GM18511 (cell line): ENCODE data around the gene RALGDS.

ENCODE experiments used
- ATAC-seq: cut with Tn5 transposase; IDR thresholded peaks from one replicate; pipeline ENCODE4 v1.9.1; 2021; ENCODE audit warnings: mild to moderate bottlenecking, moderate library complexity; ENCODE audit not compliant: unreplicated experiment

The RALGDS gene

DNA sequence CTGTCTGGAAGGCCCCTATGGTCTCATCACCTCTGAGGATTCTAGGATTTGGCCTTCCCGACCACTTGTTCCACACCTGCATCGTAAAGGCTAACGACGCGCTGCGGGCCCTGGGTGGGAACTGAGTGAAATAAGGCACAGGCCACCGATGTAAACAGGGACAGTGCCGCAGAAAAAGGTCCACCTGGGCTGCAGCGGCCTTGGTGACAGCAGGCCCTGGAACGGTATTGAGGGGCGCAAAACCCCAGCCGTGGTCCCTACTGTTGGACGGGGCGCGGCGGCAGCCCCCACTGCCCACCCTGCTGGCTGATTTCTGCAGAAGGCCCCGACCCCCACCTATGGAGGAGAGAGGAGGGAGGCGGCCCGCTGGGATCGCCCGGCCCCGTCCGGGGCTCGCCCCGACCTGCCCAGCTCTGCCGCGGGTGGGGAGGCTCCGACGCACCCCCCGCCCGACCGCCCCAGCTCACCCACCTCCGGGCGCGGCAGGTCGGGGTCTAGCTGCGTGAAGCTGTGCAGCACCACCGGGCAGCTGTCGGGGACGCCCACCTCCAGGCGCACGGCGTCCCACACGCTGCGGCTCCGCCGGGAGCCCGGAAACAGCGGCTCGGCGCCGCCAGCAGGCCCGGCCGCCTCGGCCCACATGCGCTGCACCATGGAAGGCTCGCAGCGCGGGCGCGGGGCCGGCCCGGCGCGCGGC lies 391 bp downstream of the RALGDS start:
- ATAC-seq: peak; percentile 6

DNA sequence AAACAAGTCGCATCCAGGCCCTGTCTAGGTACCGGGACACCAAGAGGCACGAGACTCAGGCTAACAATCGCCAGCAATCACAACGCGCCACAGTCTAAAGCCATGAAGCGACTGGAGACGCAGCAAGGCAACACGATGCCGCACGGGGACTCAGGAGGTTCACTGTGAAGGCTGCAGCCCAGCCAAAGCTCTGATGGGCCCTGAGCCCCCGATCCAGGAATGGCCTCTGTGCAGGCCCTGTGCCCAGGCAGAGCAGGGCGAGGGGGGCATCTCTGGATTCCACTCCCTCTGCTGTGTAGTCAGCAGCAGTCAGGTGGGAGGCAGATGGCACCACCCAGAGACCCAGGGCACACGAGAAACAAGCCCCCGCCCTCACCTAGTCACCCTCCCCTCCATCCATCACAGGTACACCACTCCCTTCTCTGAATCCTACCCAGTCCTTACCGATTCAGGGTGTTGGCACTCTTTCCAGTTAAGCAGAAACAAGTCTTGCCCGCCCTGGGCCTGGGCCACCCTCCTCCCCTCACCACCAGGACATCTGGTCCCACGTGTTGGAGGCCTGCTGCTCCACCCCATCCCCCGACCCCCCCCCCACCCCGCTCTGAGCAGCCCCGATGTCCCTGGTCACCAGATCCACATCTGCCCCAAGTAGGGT lies 1.1 kb downstream of the RALGDS start:
- no peak for ATAC-seq

DNA sequence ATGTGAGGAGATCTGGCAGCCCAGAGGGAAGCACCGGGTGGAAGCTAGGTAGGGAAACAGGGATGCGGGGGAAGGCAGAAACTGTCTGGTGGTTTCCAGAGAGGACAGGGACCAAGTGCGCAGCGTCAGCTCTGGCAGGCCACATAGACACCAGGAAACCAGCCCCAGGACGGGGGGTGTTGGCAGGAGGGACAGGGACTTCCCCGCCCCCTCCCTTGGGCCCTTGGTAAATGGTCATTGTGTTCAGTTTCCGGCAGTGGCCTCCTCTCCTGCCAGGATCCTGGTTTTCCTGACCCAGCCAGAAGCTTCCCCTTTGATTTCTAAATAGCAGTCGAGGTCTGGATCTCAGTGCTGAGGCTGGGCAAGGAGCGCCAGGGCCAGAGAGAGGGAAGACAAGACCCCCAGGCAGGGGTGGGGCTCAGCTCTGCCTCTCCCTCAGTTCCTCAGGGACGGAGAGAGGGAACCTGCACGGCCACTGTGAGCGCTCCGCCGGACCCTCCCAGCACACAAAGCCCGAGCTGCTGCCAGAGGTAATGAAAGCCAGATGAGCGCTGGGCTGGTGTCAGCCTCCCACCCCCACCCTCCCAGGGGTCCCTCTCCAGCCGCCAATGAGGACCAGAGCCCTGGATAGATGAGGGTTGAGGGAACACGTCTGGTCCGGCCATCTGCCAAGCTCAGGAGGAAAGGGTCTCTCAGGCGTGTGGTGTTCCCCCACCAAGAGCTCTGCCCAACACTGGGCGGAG lies 1.8 kb downstream of the RALGDS start:
- ATAC-seq: no peak

DNA sequence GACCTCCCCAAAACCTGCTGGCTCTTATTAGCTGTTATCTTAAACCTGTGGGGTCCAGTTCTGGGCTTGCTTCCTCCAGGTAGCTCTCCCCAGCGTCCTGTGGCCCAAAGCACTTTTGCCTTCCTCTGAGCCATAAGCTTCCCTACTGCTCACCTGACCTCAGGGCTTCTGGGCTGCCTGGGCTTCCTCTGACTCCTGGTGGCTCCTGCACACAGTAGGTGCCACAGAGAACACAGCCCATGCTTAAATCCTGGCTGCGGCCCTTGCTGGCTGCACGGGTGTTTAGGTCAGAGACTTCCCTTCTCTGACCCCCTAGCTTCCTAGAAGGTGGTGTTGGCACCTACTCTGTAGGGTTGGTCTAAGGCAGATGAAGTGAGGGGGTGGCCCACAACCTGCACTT lies 2.5 kb downstream of the RALGDS start:
- ATAC-seq: no peak

DNA sequence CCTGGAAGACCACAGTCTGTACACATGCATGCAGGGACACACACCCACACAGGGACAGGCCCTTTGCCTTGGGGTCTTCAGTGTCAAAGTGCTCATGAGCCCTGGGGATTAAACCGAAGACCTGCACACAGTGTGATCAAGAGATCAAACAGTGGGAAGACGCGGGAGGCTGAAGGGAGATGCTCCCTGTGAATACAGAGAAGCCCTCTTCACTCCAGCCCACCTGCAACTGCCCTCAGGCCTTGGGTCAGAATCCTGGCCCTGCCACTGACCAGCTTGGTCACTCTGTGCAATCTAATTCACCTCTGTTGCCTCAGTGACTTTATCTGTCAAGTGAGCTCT lies 2.9 kb downstream of the RALGDS start:
- no peak for ATAC-seq

DNA sequence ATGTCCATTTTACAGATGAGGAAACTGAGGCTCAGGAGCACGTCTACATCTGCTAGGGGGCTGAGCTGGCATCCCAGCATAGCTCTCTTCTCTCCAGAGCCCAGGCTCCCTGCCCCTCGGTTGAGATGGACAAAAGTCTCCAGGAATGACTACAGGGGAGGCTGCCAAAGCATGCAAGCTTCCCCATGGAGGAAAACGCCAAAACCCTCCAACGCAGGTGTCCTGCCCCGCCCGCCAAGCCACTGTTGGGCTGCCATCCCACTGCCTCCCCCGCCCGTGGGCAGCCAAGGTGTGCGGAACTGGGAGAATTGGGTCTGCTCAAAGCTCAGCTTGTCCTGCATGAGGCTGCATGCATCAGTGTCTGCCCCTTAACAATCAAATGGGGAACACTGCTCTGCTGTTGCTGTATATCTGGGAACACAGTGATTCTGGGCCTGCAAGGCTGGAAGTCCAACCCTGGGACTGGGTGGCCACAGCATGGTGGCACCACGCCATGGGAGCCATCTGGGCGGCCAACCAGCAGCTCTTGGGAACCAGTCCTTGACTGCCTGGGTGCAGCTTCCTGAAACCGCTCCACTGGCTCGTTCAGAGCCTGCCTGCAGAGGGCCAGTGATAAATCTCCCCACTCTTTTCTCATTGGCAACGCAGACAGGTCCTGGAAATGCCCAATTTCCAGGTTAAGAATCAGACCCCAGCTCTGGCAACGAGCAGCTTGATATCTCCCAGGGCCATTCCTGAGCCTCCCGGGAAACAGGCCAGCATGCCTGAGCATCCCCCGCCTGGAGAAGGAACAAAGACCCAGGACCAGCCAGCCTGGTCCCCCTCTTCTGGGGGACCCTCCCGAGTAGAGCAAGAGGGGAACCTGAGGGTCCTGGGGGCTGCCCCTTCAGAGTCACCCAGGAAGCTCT lies 3.5 kb downstream of the RALGDS start:
- ATAC-seq: no peak

DNA sequence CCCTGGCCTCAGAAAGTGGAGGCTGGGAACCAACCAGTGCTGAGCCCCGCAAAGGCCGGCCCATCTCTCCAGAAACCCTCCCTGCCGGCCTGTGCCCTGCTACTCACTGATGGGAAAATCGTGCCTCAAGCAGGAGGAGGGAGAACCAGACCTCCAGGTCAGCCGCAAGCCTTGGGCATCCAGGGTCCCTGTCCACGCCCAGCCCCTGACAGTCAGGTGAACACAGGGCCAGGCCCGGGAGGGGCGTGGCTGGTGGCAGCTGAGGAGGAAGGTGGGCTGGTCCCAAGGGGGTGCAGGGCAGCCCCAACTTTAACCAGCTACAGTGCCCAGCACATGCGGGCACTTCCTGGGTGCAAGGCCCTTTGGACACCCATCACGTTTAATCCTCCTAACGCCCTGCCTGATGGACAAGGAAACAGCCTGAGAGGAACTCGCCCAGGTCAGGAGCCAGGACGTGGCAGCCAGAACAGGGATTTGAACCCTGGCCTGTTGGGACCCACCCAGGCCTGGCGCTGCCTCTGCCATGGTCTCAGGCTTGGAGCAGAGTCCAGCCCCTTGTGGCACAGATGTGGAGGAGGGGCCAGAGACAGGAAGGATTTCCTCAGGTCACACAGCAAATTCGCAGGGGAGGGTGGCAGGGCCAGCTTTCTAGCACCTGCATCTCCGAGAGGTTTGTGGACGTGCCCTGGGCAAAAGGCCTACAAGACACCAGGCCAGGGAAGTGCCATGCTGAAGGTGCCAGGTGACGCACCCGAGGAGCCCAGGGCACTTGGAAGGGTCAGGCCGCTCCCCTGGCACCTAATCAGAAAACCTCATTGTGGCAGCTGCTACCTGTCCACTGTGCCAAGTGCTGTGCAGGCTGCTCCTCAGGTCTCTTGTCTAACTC lies 4.5 kb downstream of the RALGDS start:
- ATAC-seq: no peak

DNA sequence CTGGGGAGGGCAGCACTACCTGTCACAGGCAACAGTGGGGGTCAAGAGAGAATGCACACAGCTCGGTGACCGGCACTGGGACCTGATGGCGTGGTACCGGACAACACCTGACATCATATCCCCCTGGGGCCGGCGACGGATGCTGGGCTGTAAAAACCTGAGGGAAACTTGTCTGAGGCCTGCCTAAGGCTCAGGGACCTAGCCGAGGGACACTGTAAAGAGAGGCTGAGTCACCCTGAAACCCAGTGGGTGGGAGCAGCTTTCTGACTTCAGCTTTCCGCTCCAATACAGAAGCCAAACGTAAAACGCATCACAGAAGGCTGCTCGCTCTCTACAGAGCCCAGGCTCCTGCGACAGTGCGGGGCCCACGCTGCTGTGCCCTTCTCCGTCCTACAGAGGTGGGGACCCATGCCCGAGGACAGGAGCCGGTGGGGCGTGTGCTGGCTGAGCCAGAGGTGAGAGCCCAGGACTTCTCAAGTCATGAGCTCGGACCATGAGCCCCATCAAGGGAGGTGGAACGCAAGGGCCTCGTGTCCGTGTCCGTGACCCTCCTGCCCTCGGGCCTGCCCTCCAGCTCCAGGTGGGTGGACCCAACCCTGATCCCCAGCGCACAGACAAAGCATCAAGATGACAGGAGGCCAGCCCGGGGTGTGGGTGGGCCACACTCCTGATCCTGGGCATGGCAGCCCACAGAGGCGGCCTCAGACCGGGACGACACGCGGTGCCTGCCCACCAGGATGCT lies 5.3 kb downstream of the RALGDS start:
- ATAC-seq: peak; percentile 83

DNA sequence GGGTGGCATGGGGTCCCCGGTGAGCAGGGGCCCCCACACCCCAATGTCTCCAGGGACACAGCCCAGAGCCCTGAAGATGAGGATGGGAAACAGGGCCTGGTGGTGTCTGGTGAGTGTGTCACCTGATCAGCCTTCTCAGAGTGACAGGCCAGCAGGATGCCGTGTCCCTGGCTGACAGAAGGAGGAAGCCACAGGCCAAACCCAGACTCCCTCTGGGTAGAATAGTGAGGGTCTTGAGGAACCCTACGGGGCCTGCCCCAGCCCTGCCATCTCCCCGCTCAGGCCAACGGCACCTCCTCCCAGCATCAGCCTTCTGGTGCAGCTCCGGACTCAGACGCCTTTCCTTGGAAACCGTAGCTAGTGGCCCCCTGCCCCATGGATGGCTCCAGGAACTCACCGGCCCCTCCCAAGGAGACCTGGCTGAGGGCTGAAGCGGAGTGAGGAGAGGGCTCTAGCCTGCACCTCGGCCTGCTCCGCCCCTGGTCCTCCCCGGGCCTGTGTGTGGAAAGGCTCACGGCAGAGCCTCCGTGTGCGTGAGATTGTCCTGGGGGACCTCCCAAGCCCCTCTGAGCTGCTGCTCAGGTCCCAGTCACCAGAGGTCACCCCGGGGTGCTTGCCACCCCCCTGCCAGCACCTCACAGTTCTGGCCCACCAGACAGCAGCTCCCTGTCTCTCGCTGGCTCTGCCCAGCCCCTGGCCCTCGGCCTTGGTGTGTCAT lies 6.0 kb downstream of the RALGDS start:
- ATAC-seq: peak; percentile 2

DNA sequence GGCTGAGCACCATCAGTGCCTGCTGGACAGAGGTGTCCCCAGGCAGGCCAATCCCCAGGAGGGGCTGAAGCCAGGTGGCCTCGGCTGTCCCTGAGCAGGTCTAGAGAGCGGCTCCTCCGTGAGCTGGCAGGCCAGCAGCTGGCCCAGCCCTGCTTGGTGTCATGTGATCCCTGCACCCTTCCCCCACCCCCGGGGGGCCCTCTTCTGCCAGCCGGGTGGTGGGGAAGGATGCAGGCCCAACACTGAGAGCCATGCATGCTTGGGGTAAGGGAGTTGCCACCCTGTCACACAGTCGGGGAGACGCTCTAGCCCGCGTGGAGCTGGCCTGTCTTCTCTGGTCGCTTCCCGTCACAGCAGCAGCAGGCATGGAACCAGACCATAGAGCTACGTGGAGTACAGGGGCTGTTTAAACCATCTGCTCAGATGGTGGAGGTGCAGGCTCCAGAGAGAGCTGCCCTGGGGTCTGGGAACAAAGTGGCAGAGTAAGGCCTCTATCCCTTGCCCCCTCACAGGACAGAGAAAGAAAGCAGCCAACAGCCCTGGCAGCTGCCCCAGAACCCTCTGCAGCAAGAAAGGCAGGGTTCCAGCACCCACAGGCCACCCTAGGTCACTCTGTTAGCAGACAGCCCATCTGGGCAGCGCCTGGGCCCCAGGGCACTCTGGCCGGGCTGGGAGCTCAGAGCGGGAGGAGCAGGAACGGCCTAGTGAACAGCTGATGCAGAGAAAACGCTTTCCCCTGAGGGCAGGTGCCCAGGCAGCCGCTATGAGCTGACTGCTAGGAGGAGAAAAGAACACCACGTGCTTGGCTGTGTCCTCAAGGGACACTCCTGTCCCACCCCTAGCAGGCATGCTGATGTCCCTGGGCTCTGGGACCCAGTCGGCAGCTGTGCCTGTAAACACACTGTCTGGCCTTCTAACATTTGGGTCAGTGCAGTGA lies 6.8 kb downstream of the RALGDS start:
- ATAC-seq: no peak

DNA sequence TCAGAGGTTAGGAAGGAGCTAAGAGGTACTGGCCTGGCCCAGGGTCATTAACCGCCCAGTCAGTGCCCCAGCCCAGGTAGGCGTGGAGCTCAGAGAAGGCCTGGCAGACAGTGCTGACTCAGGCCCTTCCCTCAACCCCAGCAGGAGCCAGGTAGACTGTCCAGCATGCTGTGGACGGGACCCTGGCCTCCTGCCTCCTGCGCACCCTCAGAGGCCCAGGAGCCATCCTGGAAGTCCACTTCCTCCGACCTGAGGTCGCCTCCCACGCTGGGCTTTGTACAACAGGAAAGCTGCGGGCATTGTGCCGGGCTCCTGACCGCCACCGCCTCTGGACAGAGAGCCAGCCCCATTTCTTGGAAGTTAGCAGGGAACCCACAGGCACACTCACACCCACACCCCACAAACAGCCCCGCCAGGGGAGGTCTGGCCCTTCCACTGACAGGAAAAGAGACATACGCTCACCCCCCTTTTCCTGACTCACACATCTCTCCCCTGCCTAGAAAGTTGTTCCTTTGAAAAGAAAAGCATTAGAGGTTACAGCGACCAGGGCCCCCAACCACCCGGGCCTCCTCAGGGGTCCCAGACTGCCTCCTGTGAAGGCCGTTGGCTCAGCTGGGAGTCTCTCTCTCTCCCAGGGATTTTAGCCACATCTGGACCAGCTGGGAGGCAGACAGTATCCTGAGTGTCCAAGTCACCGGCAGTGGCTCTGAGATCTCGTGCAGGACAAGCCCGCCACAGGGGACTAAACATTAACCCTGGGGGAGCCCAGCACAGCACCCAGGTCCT lies 7.7 kb downstream of the RALGDS start:
- ATAC-seq: no peak

DNA sequence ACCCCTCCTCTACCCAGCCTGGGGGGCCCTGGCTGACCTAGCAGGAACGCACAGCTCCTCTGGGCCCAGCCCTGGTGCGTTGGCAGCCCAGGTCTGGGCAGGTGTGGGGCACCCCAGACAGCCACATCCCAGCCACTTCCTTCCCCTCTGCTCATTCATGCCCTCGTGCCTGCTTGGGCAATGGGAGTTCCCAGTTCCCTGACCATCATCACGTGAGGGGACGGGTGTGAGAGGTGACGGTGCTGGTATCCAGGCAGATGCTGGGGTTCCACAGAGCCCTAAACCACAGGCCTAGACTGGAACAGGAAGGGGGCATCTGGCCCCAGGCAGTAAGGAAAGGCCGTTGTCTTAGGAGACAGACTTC lies 8.4 kb downstream of the RALGDS start:
- no peak for ATAC-seq

DNA sequence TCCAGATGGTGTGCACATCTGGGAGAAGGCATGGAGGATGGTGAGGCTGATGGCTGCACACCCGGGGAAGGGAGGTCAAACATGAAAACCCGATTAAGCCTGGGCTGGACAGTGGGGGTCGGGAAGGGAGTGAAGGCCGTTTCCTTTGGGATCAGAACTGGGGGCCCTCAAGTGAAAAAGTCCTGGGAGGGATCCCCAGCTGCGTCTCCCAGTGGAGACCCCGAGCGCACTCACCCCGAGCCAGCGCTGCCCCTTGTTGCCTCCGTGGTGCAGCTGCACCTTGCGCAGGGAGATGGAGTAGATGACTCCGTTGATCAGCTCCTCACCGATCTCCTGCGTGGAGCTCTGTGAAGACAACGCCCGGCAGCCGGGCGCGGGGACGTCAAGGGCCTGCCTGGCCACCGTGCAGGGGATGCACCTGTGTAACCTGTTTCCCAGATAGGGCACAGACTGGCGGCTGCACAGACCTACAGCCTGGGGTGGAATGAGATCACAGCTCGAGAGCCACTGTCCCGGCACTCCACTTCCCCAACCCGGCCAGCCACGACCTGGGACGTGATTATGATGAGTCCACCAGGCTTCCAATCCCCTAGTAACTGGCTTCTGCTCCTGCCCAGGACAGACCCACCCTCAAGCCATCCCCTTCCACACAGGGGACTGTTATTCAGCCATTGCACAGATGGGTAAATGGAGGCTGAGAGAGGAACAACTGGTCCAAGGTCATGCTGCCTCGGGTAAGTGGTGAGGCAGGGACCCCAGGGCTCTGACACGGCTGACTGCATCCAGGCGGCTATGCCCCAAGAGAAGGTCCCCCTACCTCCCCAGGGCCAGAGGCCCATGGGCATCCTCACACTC lies 9.0 kb downstream of the RALGDS start:
- no peak for ATAC-seq

DNA sequence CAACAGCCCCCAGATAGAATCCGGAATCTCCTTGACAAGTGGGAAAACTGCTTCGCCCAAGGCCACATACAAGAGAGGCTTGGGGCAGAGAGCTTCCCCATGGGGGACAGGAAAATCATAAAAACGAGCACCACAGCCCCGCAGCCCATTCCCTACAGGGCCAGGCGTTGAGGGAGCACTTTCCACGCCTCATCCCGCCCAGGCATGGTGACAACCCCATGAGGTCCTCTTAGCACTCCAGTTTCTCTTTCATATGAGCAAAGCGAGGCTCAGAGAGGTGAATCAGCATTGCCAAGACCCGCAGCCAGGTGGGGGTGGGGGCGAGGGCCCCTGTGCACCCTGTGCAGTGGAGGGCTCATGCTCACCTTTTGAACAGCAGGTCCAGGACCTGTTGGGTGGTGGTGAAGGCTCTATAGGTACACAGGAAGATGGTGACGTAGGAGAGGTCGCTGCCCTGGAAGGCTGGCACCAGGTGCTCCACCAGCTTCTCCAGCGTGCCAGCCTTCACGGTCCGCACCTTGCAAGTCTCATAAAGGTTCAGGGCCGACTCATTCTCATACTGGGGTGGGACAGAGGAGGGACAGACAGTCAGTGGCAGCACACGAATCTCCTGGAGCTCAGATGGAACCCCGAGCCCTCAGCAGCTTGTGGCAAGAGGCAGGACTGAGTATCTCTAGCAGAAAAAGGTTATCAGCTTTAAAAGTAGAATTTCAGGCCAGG lies 10.9 kb downstream of the RALGDS start:
- ATAC-seq: no peak

DNA sequence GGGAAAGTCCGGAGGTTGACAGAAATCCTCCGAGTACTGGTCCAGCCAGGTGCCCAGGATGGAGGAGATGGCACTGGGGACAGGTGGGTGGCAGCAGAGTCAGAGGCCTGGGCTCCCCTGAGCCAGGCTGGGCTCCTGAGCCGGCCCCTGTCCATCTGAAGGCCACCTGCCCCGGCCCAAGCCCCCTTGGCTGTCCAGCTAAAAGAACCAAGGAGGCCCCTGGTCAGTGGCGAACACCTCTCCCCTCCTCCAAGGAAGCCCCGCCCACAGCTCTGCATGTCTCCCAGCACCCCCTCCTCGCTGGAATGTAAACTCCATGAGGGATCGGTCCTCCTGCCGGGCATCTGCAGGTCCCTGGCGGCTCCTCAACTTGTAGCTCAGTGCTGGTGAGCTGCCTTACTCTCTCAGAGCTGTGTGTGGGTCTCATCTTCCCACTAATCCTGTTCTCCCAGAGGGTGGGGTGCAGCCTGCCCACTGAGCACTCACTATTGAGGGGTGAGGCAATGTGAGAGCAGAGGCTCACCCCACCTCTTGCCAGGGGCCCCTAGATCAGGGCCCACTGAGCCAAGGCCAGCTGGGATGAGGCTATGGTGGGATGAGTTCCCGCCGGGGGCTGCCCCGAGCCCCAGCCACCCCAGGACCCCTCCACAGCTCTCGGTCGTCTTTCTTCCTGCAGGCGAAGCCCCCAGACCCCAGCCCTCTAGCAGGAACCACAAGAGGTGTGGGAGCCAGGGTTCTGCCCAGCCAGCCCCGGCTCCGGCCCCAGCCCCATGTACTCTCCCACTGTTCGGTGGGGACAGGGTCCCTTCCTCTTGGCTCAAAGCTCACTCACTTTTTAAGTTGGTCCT lies 12.0 kb downstream of the RALGDS start:
- no peak for ATAC-seq
